HepG2 (cell line): ENCODE data around the gene GPR107. TPM values are rescaled to one million over a fixed set of nuclear protein-coding genes. Genes with fewer than 3 reads are reported as not detected.
A peak's percentile ranks its signal among the peaks of the same experiment; 100 is the strongest.

Source experiments
- ATAC-seq: fragments of 200-7000 bp; cut with Tn5 transposase; 3 replicates; pipeline ENCODE4 v1.9.1; 2020; ENCODE audit warnings: mild to moderate bottlenecking, moderate library complexity
- BruUV-seq: library from RNA; stranded (reverse); fragments of 400-500 nt; replicated peaks from 2 replicates; lab custom pipeline; 2021; lab: Mats Ljungman, UMichigan
- CTCF ChIA-PET: fragments of 300-600 bp; formaldehyde crosslinking; extraction: SDS; loops from one replicate; lab custom pipeline; 2021; ENCODE audit warnings: low total read pairs, inconsistent platforms, low intra/inter-chr PET ratio; lab: Yijun Ruan, JAX
- POLR2A ChIA-PET: fragments of 350-600 bp; sonication (Branson Sonifier 250); formaldehyde crosslinking; loops from one replicate; lab custom pipeline; 2020; ENCODE audit warnings: antibody characterized with exemption, inconsistent platforms; lab: Yijun Ruan, JAX
- DNase-seq: peaks from one replicate; pipeline ENCODE4 v3.0.0-alpha.2; 2015; ENCODE audit warnings: low spot score
- FAIRE-seq: peaks from 3 replicates; lab custom pipeline; 2011; peaks lifted over from hg19 to GRCh38; lab: Jason Lieb, UNC
- H2AFZ ChIP-seq: one replicate; pipeline ENCODE4 v1.6.1; 2011; ENCODE audit warnings: low read length, inconsistent platforms
- H3K27ac ChIP-seq: fragments of 300-600 bp; 3 replicates; pipeline ENCODE4 v1.8.0; 2011; ENCODE audit warnings: mixed run types, mild to moderate bottlenecking, mixed read lengths, low read length, inconsistent platforms; ENCODE audit not compliant: insufficient read depth; ENCODE audit errors: extremely low read length
- H3K27me3 ChIP-seq, 2 experiments: fragments of 200-600 bp in 1 of 2; 2 replicates in 1 of 2; 3 replicates in 1 of 2; pipeline versions ENCODE4 v1.6.0 to v1.8.0; 2011; ENCODE audit warnings: low read length in 2 of 2, mild to moderate bottlenecking in 2 of 2, moderate library complexity in 2 of 2, inconsistent platforms in 1 of 2; ENCODE audit not compliant: insufficient read depth in 2 of 2, control insufficient read depth in 1 of 2
- H3K36me3 ChIP-seq, 2 experiments: fragments of 200-600 bp in 1 of 2; replicated peaks in 1 of 2; 2 replicates in 1 of 2; 3 replicates in 1 of 2; pipeline versions ENCODE4 v1.5.1 to v1.8.0; 2011; ENCODE audit warnings: low read length in 2 of 2, inconsistent platforms in 1 of 2; ENCODE audit not compliant: insufficient read depth in 2 of 2, control insufficient read depth in 1 of 2
- H3K4me1 ChIP-seq: 2 replicates; pipeline ENCODE4 v1.5.1; 2012; ENCODE audit warnings: low read length, inconsistent platforms; ENCODE audit not compliant: insufficient read depth
- H3K4me2 ChIP-seq: 2 replicates; pipeline ENCODE4 v1.6.0; 2011; ENCODE audit warnings: low read depth, low read length, inconsistent platforms
- H3K4me3 ChIP-seq, 3 experiments: fragments of 200-600 bp in 1 of 3; sonication (generic), shearing (Covaris generic) in 1 of 3; replicated peaks in 1 of 3; 2 replicates each; pipeline ENCODE4 v1.5.1; 2011 to 2016; ENCODE audit warnings: low read length in 3 of 3, inconsistent platforms in 2 of 3, low read depth in 2 of 3, mild to moderate bottlenecking in 2 of 3, control low read depth in 1 of 3, mixed read lengths in 1 of 3; ENCODE audit not compliant: insufficient read depth in 1 of 3
- H3K79me2 ChIP-seq: one replicate; pipeline ENCODE4 v1.6.1; 2011; ENCODE audit warnings: low read length, inconsistent platforms; ENCODE audit not compliant: insufficient read depth
- H3K9ac ChIP-seq: 2 replicates; pipeline ENCODE4 v1.6.0; 2011; ENCODE audit warnings: mild to moderate bottlenecking, low read depth, low read length, inconsistent platforms; ENCODE audit not compliant: insufficient read depth
- H3K9me3 ChIP-seq: 2 replicates; pipeline ENCODE4 v1.5.1; 2012; ENCODE audit warnings: mild to moderate bottlenecking, low read length
- H4K20me1 ChIP-seq: 2 replicates; pipeline ENCODE4 v1.6.0; 2011; ENCODE audit warnings: inconsistent platforms, mild to moderate bottlenecking, low read length, moderate library complexity; ENCODE audit not compliant: insufficient read depth
- ONECUT2 ChIP-seq: sonication (generic); formaldehyde crosslinking; IDR thresholded peaks from 2 replicates; pipeline ENCODE4 v1.4.0; 2020; ENCODE audit warnings: missing genetic modification reagents
- RELA ChIP-seq: sonication (generic); formaldehyde crosslinking; IDR thresholded peaks from 2 replicates; pipeline ENCODE4 v1.4.0; 2020; ENCODE audit warnings: missing genetic modification reagents
- TFE3 ChIP-seq: IDR thresholded peaks from 2 replicates; pipeline ENCODE4 v1.6.1; 2016
- ZNF121 ChIP-seq: sonication (generic); formaldehyde crosslinking; IDR thresholded peaks from 2 replicates; pipeline ENCODE4 v1.5.0; 2020; ENCODE audit warnings: mild to moderate bottlenecking, missing genetic modification reagents
- ZNF230 ChIP-seq: sonication (generic); formaldehyde crosslinking; IDR thresholded peaks from 2 replicates; pipeline ENCODE4 v1.4.0; 2020; ENCODE audit warnings: mild to moderate bottlenecking, missing genetic modification reagents
- ZNF354B ChIP-seq: sonication (generic); formaldehyde crosslinking; IDR thresholded peaks from 2 replicates; pipeline ENCODE4 v1.8.0; 2022; ENCODE audit warnings: mild to moderate bottlenecking, missing genetic modification reagents
- ZNF674 ChIP-seq: sonication (generic); formaldehyde crosslinking; IDR thresholded peaks from 2 replicates; pipeline ENCODE4 v1.5.0; 2020; ENCODE audit warnings: low read depth, mild to moderate bottlenecking, missing genetic modification reagents
- WGBS: methylation state at CpG from one replicate; pipeline ENCODE4 v1.1.6; 2017; ENCODE audit warnings: low lambda C conversion rate; 5-methylcytosine and 5-hydroxymethylcytosine counted together
- in situ Hi-C: cut with HindIII; loops from 2 replicates; pipeline ENCODE4 v1.10.0; 2017; ENCODE audit warnings: low pct_unique_long_range_greater_than_20kb; ENCODE audit not compliant: extremely low pct_ligation_motif_present
- intact Hi-C: fragments of 100-400 bp; cut with micrococcal nuclease; formaldehyde crosslinking; loops from one replicate; pipeline ENCODE4 v1.10.0; 2022; ENCODE audit not compliant: unreplicated experiment
- polyA plus RNA-seq, 8 experiments: library from polyadenylated mRNA; depleted of rRNA in 3 of 8; stranded (reverse) in 7 of 8; unstranded in 1 of 8; fragments of >200 nt; fragmentation: Illumina TruSeq in 4 of 8; extraction: Trizol in 4 of 8; gene quantifications; 2 replicates each; pipeline versions ENCODE4 v1.2.1 to v1.2.3, GENCODE V29; 2011 to 2016; ENCODE audit warnings: low read depth in 4 of 8, missing spikeins in 1 of 8, mixed read lengths in 1 of 8; ENCODE audit not compliant: insufficient read depth in 1 of 8
- total RNA-seq, 5 experiments: library from RNA; depleted of rRNA; stranded (reverse); fragments of >200 nt; fragmentation: Illumina TruSeq; extraction: Trizol; gene quantifications; 2 replicates each; pipeline ENCODE4 v1.2.3, GENCODE V29; 2016; ENCODE audit warnings: low read depth in 1 of 5

Gene GPR107
- total and polyA plus RNA-seq, 2 of the 13 experiments (the other 11 are each of a cell fraction or from before 2014, with no cell fraction given), result 22.5 to 24.4 TPM

DNA sequence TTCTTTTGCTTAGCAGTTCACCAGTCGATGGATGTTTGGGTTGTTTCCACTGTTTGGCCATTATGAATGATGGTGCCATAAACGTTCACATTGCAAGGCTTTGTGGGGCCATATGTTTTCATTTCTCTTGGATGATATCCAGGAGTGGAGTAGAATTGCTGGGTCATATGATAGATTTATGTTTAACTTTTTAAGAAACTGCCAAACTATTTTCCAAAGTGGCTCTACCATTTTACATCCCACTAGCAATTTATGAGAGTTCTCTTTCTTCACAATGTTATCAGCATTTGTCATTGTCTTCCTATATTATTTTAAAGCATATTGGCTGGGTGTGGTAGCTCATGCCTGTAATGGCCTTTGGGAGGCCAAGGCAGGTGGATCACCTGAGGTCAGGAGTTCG lies 5.2 kb downstream of the GPR107 start (continued):
- TF ChIP-seq ONECUT2 (CRISPR knock-in tag) (no peak), TFE3 (CRISPR knock-in tag) (no peak)

DNA sequence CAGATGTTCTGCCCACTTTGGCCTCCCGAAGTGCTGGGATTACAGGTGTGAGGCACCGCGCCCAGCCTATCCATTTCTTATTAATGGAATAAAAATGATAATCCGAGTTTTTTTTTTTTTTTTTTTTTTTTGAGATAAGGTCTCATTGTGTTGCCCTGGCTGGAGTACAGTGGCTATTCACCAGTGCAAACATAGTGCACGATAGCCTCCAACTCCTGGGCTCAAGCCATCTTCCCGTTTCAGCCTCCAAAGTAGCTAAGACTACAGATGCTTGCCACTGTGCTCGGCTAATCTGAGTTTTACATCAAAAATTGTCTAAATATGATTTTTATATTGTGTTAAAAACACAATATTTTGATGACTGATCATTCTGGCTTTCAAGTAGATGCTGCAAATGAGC lies 6.6 kb downstream of the GPR107 start:
- H2AFZ ChIP-seq, result no peak overlapping the region
- intact Hi-C loops (no loop called here), in situ Hi-C loops (no loop called here)
- H3K4me1 ChIP-seq, result peaks cover 20% of the 10 kb centered on the region
- H3K27ac ChIP-seq, result no peak overlapping the region
- H3K9ac ChIP-seq, result no peak overlapping the region
- H3K36me3 ChIP-seq, result peaks cover 1 to 7% of the 10 kb centered on the region in 2 experiments; a peak in 4 of 5 replicates
- no peaks in the 10 kb centered on the region for H4K20me1 ChIP-seq
- no peak for TF ChIP-seq RELA
- TF ChIP-seq ZNF674 (CRISPR knock-in tag), result no peak
- ATAC-seq (no peak), DNase-seq (no peak), FAIRE-seq (no peak)
- ChIA-PET POLR2A (interaction anchor here (0.7 kb wide), 1 partner anchor 249 kb away, joined by 3 read pairs; no protein-coding TSS in a partner anchor), CTCF (no interaction called here)
- WGBS, result 93% methylated on average over 7 of the region's 7 CpGs
- no peaks in the 10 kb centered on the region for H3K9me3 ChIP-seq
- H3K27me3 ChIP-seq, result no peaks in the 10 kb centered on the region
- BruUV-seq, result no TSS peak
- no peak overlapping the region for H3K4me3 ChIP-seq
- peaks cover 51% of the 10 kb centered on the region for H3K79me2 ChIP-seq
- no peak overlapping the region for H3K4me2 ChIP-seq

DNA sequence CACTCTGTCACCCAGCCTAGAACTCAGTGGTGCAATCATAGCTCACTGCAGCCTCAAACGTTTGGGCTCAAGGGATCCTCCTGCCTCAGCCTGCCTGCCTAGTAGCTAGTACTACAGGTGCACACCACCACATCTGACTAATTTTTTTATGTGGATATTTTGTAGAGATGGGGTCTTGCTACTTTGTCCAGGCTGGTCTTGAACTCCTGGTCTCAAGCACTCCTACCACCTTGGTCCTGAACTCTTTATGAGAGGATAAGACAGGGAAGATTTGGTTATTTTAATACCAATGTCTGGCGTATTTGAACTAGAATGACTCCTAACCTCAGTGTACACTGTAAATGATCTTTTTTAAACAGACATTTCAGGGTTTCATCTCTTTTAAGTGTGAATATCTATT lies 9.0 kb downstream of the GPR107 start:
- Histone ChIP-seq H2AFZ (no peak overlapping the region), H3K36me3 (peaks cover 1 to 7% of the 10 kb centered on the region in 2 experiments; a peak in 4 of 5 replicates), H3K4me3 (no peak overlapping the region), H3K9me3 (no peaks in the 10 kb centered on the region), H3K4me2 (no peak overlapping the region), H3K27me3 (no peaks in the 10 kb centered on the region), H3K9ac (no peak overlapping the region), H3K27ac (no peak overlapping the region), H3K79me2 (peaks cover 48% of the 10 kb centered on the region), H4K20me1 (no peaks in the 10 kb centered on the region), H3K4me1 (peaks cover 16% of the 10 kb centered on the region)
- FAIRE-seq (no peak), ATAC-seq (no peak), DNase-seq (no peak)
- intact Hi-C loops, result no loop called here
- BruUV-seq, result no TSS peak
- in situ Hi-C loops, result no loop called here
- POLR2A ChIA-PET, result interaction anchor here (0.6 kb wide), 1 partner anchor 16 kb away, joined by 3 read pairs; no protein-coding TSS in a partner anchor
- CTCF ChIA-PET, result no interaction called here
- TF ChIP-seq ZNF121 (CRISPR knock-in tag) (peak; percentile 78), ZNF354B (CRISPR knock-in tag) (no peak), ZNF230 (CRISPR knock-in tag) (no peak)
- WGBS, result 78% methylated on average over 2 of the region's 2 CpGs
